GM19025 (cell line): Measurements from ENCODE around the gene PEAK1.

Source experiments
- ATAC-seq: cut with Tn5 transposase; IDR thresholded peaks from one replicate; pipeline ENCODE4 v1.9.1; 2021; ENCODE audit warnings: mild to moderate bottlenecking, low read depth, moderate library complexity; ENCODE audit not compliant: unreplicated experiment

Gene PEAK1

GRCh38 chr15:77419836-77420609 is at the start of gene PEAK1:
TSS of gene PEAK1 (minus strand) at chr15:77420104. CDS start at chr15:77181926, 238,178 bp downstream.
- peak; percentile 91 for ATAC-seq

- ATAC-seq, result no peak
Measured at GRCh38 chr15:77468896-77469295, 49.0 kb upstream of the PEAK1 start.

- no peak for ATAC-seq
Measured at GRCh38 chr15:77466521-77466920, 46.6 kb upstream of the PEAK1 start.

GRCh38 chr15:77464129-77464865 is 44.4 kb upstream of the PEAK1 start:
- ATAC-seq, result no peak

GRCh38 chr15:77461486-77461885 is 41.6 kb upstream of the PEAK1 start:
- no peak for ATAC-seq

- ATAC-seq, result no peak
Measured at GRCh38 chr15:77459031-77459430, 39.1 kb upstream of the PEAK1 start.

- ATAC-seq, result no peak
Measured at GRCh38 chr15:77457905-77458265, 38.0 kb upstream of the PEAK1 start.

- ATAC-seq, result no peak
Measured at GRCh38 chr15:77457191-77457904, 37.4 kb upstream of the PEAK1 start.

- no peak for ATAC-seq
Measured at GRCh38 chr15:77456746-77457145, 36.8 kb upstream of the PEAK1 start.

GRCh38 chr15:77455696-77456321 is 35.9 kb upstream of the PEAK1 start:
- no peak for ATAC-seq

GRCh38 chr15:77454951-77455350 is 35.0 kb upstream of the PEAK1 start:
- ATAC-seq, result no peak

GRCh38 chr15:77454265-77454664 is 34.4 kb upstream of the PEAK1 start:
- no peak for ATAC-seq

GRCh38 chr15:77446840-77447390 is 27.0 kb upstream of the PEAK1 start:
- no peak for ATAC-seq

GRCh38 chr15:77440378-77440999 is 20.6 kb upstream of the PEAK1 start:
- ATAC-seq, result peak; percentile 63

- no peak for ATAC-seq
Measured at GRCh38 chr15:77437264-77437663, 17.4 kb upstream of the PEAK1 start.

GRCh38 chr15:77436822-77437221 is 16.9 kb upstream of the PEAK1 start:
- no peak for ATAC-seq

- ATAC-seq, result no peak
Measured at GRCh38 chr15:77430652-77431051, 10.7 kb upstream of the PEAK1 start.

GRCh38 chr15:77430213-77430612 is 10.3 kb upstream of the PEAK1 start:
- no peak for ATAC-seq

GRCh38 chr15:77426871-77427270 is 7.0 kb upstream of the PEAK1 start:
- no peak for ATAC-seq

GRCh38 chr15:77426377-77426776 is 6.5 kb upstream of the PEAK1 start:
- no peak for ATAC-seq
